GM12892 (cell line): Measurements from ENCODE around the gene IL17REL.

Source experiments
- POLR2A ChIP-seq: IDR thresholded peaks from 2 replicates; pipeline ENCODE4 v1.6.1; 2011; ENCODE audit warnings: low read depth, low read length, control low read depth
- POLR2AphosphoS5 ChIP-seq: IDR thresholded peaks from 2 replicates; pipeline ENCODE4 v1.6.1; 2011; ENCODE audit warnings: low read depth, low read length, control low read depth
- TAF1 ChIP-seq: IDR thresholded peaks from 2 replicates; pipeline ENCODE4 v1.6.1; 2011; ENCODE audit warnings: low read depth, mild to moderate bottlenecking, control low read depth, low read length, borderline replicate concordance

DNA sequence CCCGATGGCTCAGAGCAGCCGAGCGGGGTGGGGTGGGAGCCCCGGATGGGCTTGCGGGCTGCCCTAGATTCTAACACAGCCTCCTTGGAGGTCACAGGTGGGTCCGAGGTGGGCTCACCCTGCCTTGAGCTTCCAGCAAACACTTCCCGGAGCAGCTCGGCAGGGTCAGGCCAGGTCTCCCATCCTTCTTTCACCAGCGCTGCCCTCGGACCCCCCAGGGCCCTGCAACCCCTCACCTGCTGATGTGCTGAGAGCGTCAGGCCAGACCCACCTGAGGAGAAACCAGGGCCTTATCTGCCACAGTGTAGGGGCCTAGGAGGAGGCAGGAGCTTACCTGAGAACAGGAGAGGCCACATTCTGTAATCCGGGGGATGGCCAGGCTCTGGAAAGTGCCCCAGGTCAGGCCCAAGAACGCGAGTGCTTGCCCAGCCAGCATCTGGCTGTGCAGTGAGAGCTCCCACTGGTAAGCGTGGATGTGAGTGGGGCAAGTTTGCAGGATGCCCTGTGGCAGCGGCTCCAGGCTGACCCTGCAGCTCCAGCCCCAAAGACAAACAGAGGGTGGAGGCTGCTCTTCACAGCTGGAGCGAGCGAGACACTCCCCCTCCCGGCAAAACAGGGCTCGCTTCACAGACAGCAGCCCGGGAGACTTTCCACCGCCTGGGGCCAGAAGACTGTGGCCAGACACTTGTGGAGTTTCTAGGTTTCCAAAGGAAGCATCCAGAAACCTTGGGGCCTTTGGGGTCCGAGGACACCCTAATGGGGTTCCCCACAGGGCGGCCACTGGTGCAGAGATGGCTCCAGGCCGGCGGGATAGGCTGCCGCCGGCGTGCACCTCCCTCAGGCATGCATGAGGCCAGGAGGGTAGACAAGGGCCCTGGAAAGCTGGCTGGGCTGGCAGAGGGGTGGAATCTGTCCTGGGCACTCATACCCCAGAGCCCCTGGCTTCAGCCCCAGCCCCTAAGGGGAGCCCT, at the start of gene IL17REL:
- TF ChIP-seq TAF1 (no peak), POLR2A (no peak), POLR2AphosphoS5 (no peak)
